Measurements from ENCODE around the gene ARHGAP26. TPM values are rescaled to one million over a fixed set of nuclear protein-coding genes. Genes with fewer than 3 reads are reported as not detected.

ARHGAP26 gene
- total and polyA plus RNA-seq, 10 donors, result 4.2 to 148 (median 55.5) TPM

DNA sequence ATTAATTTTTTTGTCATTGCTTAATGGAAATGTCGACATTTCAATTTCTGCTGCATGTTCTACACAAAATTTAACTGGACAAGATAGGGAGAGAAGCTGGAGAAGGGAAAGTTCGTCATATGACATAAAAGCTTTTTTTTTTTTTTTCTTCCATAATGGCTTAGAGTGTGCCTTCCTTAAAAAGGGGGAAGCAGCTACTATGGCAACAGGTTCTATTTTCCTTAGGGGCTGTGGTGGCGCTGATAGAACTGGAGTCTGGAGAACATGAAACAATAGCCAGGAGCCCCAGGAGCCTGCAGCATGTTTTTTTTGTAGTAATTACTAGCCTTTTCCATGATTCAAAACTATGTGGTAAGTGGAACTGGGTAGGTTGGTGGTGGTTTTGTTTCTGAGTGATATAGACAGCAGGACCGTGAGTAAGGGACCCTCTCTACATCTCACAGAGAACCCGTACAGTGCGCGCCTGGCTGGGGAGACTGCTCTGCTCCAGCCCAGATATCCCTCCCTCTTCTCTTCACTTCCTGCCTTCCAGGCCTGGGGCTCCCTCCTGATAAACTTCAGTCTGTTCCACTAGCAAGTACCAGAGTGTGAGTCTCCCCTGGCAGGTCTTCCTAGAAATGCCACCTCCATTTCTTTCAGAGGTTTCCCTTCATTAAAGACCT lies 331.7 kb downstream of the ARHGAP26 start:
- DNase-seq, result no peak
- TF ChIP-seq POLR2AphosphoS5 (IDR thresholded peaks at IDR 0.05), result no peak
- TF ChIP-seq, protein P1, sequence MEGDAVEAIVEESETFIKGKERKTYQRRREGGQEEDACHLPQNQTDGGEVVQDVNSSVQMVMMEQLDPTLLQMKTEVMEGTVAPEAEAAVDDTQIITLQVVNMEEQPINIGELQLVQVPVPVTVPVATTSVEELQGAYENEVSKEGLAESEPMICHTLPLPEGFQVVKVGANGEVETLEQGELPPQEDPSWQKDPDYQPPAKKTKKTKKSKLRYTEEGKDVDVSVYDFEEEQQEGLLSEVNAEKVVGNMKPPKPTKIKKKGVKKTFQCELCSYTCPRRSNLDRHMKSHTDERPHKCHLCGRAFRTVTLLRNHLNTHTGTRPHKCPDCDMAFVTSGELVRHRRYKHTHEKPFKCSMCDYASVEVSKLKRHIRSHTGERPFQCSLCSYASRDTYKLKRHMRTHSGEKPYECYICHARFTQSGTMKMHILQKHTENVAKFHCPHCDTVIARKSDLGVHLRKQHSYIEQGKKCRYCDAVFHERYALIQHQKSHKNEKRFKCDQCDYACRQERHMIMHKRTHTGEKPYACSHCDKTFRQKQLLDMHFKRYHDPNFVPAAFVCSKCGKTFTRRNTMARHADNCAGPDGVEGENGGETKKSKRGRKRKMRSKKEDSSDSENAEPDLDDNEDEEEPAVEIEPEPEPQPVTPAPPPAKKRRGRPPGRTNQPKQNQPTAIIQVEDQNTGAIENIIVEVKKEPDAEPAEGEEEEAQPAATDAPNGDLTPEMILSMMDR (IDR thresholded peaks at IDR 0.05 in 8 of 11, conservative IDR thresholded peaks at IDR 0.05 in 3 of 11), result no peak
- no peak for TF ChIP-seq POLR2A (IDR thresholded peaks at IDR 0.05)
- Histone ChIP-seq H3K27me3 (replicated peaks in 1 of 7) (no peaks in the 10 kb centered on the region), H3K9me3 (no peaks in the 10 kb centered on the region), H3K4me3 (no peak overlapping the region), H3K4me1 (peaks cover 0 to 18% (median 2%) of the 10 kb centered on the region in 6 donors), H3K36me3 (no peaks in the 10 kb centered on the region), H3K27ac (peak overlapping the region in 1 of 8 donors; percentile 13)
- 77 to 94% (median 87%) methylated on average over 7 of the region's 7 CpGs for WGBS, 5 donors
- intact Hi-C loops (cut with DNase I; ENCODE audit: low total_unique reads), result no loop called here

DNA sequence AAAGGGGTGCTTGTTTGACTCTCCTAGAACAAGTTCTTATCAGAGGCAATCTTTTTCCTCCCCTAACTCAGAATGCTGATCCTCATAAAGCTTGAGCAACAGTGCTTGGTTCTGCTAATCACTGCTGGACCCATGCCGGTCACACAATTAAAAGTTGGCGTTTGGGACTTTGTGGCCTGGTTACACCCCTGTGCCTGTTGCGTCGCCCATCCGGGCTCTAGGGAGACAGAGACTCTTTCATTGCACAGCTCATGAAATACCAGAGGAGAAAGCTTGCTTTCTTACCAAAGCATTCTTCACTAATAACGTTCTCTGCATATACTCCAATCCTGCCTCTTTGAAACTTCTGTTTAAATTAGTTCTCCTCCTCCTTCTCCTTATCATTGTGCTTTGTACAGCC lies 332.2 kb downstream of the ARHGAP26 start:
- no peak for DNase-seq
- no peak overlapping the region for H3K4me3 ChIP-seq
- intact Hi-C loops (cut with DNase I; ENCODE audit: low total_unique reads), result no loop called here
- H3K27me3 ChIP-seq (replicated peaks in 1 of 7), result no peaks in the 10 kb centered on the region
- peak overlapping the region in 1 of 8 donors; percentile 13 for H3K27ac ChIP-seq
- H3K9me3 ChIP-seq, result no peaks in the 10 kb centered on the region
- H3K36me3 ChIP-seq, result no peaks in the 10 kb centered on the region
- TF ChIP-seq POLR2AphosphoS5 (IDR thresholded peaks at IDR 0.05), result no peak
- TF ChIP-seq, protein P1 (IDR thresholded peaks at IDR 0.05 in 8 of 11, conservative IDR thresholded peaks at IDR 0.05 in 3 of 11), result no peak
- no peak for TF ChIP-seq POLR2A (IDR thresholded peaks at IDR 0.05)
- 87 to 94% (median 90%) methylated on average over 6 of the region's 6 CpGs for WGBS, 5 donors
- H3K4me1 ChIP-seq, result peaks cover 0 to 18% (median 2%) of the 10 kb centered on the region in 6 donors

DNA sequence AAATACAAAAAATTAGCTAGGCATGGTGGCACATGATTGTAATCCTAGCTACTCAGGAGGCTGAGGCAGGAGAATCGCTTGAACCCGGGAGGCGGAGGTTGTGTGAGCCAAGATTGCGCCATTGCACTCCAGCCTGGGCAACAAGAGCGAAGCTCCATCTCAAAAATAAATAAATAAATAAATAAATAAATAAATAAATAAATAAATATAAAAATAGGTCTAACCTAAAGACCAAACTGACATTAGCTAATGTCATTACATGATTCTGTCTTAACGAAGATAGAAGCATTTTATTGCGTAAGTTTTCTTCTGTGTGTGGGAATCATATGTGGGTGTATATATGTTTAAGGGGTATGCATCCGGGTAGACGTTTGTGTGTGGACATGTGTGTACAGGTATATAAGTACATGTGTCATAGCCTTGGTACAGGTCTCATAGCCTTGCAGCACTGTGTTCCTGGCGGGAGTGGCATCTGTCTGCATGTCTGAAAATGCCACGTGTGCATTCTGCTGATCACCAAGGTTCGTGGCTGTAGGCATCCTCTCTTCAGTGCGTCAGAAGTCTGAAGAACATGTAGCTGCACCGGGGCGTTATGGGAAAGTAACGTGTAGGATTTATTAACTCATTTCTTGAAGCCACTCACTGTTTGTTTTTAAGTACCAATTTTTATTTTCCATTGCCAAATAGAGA lies 335.2 kb downstream of the ARHGAP26 start:
- H3K4me1 ChIP-seq, result peaks cover 0 to 30% (median 4%) of the 10 kb centered on the region in 6 donors
- DNase-seq, result no peak
- H3K9me3 ChIP-seq, result no peaks in the 10 kb centered on the region
- intact Hi-C loops (cut with DNase I; ENCODE audit: low total_unique reads), result no loop called here
- H3K27ac ChIP-seq, result no peak overlapping the region
- H3K36me3 ChIP-seq, result no peaks in the 10 kb centered on the region
- H3K4me3 ChIP-seq, result no peak overlapping the region
- TF ChIP-seq, protein P1 (IDR thresholded peaks at IDR 0.05 in 8 of 11, conservative IDR thresholded peaks at IDR 0.05 in 3 of 11), result no peak
- TF ChIP-seq POLR2AphosphoS5 (IDR thresholded peaks at IDR 0.05) (no peak), POLR2A (IDR thresholded peaks at IDR 0.05) (no peak)
- H3K27me3 ChIP-seq (replicated peaks in 1 of 7), result no peaks in the 10 kb centered on the region
- 85 to 88% (median 86%) methylated on average over 16 of the region's 16 CpGs for WGBS, 5 donors

DNA sequence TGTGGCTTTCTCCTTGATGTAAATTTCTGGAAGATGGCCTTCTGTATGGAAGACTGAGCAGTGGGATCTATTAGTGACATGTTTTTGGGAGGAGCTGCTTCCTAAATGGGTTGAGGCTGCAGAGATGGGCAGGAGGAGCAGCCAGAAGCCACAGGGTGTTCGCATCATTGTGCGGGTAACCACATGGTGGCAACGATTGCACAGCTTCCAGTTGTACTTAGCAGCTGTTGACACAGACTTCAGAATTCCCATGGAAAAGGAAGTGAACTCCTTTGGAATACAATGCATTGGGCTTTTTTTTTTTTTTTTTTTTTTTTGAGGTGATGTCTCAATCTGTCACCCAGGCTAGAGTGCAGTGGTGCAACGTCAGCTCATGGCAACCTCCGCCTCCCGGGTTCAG lies 336.0 kb downstream of the ARHGAP26 start:
- H3K4me1 ChIP-seq, result peaks cover 0 to 29% (median 9%) of the 10 kb centered on the region in 6 donors
- intact Hi-C loops (cut with DNase I; ENCODE audit: low total_unique reads), result no loop called here
- no peak overlapping the region for H3K27ac ChIP-seq
- DNase-seq, result no peak
- TF ChIP-seq POLR2A (IDR thresholded peaks at IDR 0.05), result no peak
- TF ChIP-seq, protein P1 (IDR thresholded peaks at IDR 0.05 in 8 of 11, conservative IDR thresholded peaks at IDR 0.05 in 3 of 11), result peak in 2 of 11 experiments; percentile 21 to 25
- WGBS, 5 donors, result 59 to 66% (median 65%) methylated on average over 6 of the region's 6 CpGs
- H3K4me3 ChIP-seq, result no peak overlapping the region
- H3K27me3 ChIP-seq (replicated peaks in 1 of 7), result no peaks in the 10 kb centered on the region
- H3K9me3 ChIP-seq, result no peaks in the 10 kb centered on the region
- no peaks in the 10 kb centered on the region for H3K36me3 ChIP-seq
